GM10847 (cell line): ENCODE measurements around the gene GLIPR2.

ENCODE experiments used
- POLR2A ChIP-seq: IDR thresholded peaks from 2 replicates; pipeline ENCODE4 v1.6.1; 2011; ENCODE audit not compliant: insufficient read length; ENCODE audit errors: extremely low read depth

The GLIPR2 gene

DNA sequence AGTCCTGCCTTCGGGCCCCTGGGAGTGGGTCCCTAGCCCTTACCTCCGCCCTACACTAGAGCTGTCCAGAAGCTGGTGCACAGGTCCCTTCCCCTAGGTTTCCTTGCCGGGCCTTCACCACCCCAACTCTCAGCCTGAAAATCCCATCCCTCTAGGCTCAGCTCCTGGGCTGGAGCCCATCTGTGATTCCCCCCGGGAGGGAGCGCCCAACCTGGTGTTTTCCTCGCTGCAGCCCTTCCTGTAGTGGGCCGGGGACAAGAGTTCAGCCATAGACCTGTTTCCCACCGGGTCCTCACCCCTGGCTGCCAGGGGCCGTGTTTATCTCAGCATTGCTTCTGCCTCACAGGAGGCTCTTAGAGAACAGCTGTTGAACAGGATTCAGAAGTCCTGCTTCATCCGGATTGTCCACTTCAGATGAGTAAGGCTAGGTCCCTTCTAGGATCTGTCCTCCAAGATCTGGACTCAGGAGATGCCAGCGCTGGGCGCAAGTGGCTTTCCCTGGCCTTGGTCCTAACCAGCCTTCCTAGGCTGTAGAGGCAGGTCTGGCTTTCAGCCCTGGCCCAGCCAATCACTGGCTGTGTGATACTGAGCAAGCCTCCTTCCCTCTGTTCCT lies 965 bp downstream of the GLIPR2 start:
- TF ChIP-seq POLR2A = no peak

- TF ChIP-seq POLR2A = no peak
These were observed 2.0 kb downstream of the GLIPR2 start for GRCh38 chr9:36138496-36138895.

DNA sequence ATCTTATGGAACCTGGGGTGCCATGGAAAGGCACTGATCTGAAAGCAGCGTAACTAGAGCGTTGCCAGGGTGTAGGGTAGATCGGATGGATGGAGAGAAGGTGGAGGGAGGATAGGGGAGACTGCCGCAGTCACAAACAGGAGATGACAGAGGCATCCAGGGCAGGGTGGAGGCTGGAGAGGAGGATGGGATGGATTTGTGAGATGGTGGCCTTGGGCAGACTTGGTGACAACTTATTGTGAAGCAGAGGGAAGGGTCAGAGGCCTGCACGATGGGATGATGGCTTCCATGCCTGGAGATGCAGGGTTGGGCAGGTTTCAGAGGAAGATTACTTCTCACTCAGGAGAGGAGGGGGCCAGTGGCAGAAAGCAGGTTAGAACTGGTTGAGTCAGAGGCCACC lies 2.4 kb downstream of the GLIPR2 start:
- no peak for TF ChIP-seq POLR2A

DNA sequence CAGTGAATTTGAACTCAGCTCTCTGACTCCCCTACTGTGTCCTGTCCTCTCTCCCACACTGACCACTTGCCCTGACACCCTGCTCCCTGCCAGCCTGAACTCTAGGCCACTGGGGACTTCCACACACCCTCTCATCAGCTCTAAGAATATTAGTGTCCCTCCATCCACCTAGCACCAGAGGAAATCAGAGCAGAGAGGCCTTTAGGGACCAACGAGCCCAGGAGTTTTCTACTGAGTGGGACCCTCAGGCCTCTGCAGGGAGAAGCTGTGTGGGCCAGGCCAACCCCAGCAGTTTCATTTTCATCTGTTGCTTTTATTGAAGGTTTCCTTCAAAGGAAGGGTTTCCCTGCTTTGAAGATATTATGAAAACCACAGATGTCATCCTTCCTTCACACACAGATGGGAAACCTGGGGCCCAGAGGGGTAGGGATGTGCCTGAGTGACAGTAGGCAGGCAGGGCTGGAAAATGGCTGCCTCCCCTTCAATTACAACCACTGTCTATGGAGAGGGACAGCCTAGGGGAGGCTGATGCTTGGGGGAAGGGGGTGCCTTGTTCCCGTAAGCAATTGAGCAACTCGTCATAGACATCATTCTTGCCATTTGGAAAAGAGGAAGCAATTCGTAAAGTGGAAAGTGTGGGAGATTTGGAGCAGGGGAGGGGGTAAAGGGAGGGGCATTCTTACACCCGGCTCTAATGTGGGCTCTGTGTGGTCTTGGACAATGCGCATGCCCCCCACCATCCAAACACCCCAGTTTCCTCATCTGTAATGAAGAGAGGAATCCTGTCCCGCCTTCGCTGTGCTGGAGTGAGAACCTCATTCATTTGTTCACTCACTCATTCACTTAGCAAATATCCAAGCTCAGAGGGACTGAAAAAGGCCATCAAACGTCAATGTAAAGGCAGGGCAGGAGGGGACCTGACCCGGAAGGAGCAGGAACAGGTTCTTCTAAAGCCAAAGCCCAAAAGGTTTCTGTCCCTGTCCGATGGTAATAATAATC lies 3.9 kb downstream of the GLIPR2 start:
- TF ChIP-seq POLR2A = no peak

DNA sequence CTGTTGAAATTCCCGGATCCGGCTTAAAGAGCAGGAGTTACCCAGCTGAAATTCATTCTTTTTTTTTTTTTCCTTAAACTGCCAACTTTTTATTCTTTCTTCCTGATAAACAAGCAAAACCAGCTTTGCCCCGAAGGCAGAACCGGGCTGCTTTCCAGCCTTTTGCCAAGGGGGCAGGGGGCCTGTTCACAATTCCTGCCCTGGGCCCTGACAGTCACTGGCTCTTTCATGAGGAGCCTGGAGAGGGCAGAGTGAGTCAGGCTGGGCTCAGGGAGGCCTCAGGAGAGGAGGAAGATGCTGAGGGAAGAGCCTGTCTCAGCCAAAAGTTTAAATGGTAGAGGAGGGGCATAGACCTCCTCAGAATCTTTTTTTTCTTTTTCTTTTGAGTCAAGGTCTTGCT lies 4.8 kb downstream of the GLIPR2 start:
- TF ChIP-seq POLR2A = no peak

- no peak for TF ChIP-seq POLR2A
These were observed 5.2 kb downstream of the GLIPR2 start for GRCh38 chr9:36141761-36142160.

DNA sequence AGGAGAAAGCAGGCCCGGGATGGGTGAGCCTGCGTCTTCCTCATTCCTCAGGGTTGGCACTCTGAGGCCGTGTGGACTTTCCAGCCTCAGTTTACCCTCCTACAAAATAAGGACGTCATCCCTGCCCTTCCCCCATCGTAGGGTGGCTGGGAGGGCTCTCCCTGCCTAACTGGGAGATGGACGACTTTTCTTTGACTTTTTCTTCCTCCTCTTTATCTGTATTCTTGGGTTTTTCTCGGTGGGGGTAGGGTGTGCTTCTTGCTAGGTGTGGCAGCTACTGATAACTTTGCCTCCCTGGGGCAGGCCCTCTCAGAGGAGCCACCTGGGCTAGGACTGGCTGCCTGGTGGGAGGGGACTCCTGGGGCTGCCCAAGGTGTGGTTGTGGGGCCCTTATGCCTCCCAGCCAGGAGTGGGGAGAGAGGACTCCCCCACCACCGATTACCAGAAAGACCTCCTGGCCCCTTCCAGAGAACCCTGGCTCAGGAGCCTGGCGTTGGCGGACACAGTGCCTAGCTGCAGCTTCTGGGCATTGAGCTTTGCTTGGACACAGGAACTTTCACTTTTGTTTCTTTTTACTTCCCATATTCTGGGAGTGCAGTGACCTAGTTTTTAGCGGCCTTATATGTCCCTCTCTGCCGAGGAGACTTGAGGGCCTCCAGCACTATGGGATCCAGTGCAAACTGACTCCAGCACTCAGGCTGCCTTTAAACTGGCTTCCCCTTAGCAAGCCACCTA lies 6.1 kb downstream of the GLIPR2 start:
- TF ChIP-seq POLR2A = no peak

DNA sequence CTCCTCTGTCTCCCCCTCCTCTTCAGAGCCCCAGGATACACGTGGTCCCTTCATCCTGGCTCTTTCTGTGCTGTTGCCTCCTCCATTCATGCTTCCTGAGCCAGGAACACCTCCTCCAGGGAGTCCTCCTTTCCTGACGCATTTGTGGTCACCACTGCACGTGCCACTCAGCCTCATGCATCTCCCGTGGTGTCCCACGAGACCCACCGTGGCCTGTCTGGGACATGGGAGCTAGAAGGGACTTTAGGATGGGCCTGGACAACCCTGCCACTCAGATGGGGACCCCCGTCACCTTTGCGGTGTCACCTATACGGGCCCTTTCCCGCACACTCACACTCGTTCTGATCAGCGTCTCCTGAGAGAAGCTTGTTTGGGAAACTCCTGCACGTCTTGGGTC lies 6.7 kb downstream of the GLIPR2 start:
- no peak for TF ChIP-seq POLR2A

GRCh38 chr9:36144309-36145232 lies 8.0 kb downstream of the GLIPR2 start:
- no peak for TF ChIP-seq POLR2A

DNA sequence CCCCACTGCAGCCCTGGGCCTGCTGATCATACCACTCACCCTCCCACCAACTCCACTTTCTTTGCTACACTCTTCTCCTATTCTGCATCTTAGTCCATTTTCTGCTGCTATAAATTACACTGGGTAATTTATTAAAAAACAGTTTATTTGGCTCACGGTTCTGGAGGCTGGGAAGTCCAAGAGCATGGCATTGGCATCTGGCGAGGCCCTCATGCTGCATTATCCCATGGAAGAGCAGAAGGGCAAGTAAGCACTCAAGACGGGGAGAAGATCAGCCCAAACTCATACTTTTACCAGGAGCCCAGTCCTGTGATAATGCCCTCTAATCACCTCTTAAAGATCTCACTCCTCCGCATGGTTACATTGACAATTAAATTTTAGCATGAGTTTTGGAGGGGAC lies 9.4 kb downstream of the GLIPR2 start:
- TF ChIP-seq POLR2A = no peak

DNA sequence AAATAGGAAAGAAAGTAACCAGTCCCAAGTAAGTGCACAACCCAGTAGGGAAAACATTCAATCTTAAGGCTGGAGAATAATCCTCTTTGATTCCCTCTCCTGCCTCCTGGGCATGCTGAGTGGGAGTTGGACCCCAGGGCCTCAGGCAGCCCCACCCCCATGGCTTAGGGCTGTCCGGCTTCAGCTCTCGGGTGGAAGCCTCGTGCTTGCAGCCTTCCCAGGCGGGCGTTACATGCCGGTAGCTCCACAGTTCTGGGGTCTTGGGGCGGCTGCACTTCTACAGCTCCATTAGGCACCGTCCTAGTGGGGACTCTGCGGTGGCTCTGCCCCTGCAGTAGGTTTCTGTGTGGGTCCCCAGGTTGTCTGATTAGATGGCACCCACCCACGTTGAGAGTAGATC lies 10.1 kb downstream of the GLIPR2 start:
- no peak for TF ChIP-seq POLR2A

DNA sequence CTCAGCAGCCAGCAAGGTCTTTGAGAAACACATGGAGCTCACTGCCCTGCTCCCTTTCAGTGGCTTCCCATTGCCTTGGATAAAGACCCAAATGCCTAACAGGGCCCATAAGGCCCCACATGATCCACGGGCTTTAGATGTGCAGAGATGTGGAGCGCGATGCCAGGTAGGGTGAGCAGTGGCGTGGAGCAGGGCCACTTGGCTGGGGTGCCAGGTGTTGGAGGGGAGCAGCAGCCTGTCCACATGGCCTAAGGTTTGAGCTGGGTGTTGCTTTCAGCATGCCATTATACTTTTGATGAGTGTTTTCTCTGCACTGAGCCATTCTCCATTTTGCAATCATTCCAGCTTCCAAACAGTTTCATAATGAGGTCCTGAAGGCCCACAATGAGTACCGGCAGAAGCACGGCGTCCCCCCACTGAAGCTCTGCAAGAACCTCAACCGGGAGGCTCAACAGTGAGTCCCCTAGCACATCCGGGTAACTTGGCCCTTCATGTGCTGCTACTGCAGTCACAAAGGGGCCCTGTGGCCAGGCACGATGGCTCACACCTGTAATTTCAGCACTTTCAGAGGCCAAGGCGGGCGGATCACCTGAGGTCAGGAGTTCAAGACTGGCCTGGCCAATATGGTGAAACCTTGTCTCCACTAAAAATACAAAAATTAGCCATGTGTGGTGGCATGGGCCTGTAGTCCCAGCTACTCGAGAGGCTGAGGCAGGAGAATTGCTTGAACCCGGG lies 11.1 kb downstream of the GLIPR2 start:
- TF ChIP-seq POLR2A = no peak

- TF ChIP-seq POLR2A = no peak
These were observed 11.9 kb downstream of the GLIPR2 start for GRCh38 chr9:36148311-36149051.

- TF ChIP-seq POLR2A = no peak
These were observed 12.7 kb downstream of the GLIPR2 start for GRCh38 chr9:36149197-36149596.
